ENCODE results near the gene APOA1.

APOA1 gene

DNA sequence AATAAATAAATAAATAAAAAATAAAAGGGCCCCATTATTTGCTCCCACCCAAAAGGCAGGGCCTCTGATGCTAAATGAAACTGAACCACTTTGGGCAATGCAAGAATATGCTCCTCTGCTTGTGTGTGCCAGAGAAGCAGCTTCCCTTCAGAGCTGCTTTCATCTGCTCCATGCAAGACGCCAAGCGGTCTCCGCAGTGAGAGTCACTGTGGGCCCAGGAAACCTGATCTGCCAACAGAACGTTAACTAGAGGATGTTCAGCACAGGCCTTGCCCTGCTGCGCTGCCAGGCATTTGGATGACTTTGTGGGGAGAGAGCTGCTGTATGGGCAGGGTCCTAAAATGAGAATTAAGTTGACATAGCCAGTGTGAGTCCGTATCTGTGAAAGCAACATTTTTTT, 43.7 kb upstream of the APOA1 start:
- H3K9me3 ChIP-seq (ENCODE audit: insufficient read depth, low read length), result no peaks in the 10 kb centered on the region
- H3K4me3 ChIP-seq (ENCODE audit: insufficient read depth, low read length, poor library complexity, severe bottlenecking), result no peak overlapping the region
- H3K27me3 ChIP-seq (ENCODE audit: low read length), result no peaks in the 10 kb centered on the region

DNA sequence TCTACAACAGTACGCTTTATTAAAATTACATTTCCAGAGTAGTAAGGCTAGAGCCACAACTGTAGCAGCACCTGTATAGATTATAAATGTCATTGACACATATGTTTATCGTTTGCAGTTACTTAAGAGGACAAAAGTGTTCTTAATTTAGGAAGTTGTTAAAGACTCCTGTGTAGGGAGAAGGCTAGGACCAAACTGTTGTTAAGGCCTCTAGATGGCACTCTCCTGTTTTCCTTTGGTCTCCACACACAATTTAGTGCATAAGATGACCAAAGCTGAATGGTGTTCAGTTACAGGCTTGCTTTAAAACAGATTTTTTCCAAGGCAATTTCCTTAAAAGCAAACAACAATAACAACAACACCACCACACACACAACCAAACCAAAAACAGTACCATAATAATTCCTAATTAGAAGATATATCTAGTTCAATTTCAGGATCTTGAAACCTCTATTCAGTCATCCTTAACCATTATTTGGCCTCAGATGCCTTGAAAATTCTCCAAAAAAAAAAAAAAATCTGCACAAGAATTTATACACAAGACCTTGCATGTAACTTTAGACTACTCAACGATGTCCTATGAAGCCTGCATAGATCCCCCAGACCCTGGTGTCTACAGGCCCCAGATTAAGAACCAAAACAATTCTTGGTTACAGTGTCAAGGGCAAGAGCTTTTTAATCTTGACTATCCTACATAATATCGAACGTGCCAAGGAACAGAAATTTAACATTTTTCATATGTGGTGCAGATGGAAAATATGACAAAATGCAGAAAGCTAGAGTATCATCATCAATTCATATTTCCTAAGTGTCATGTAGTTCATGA, 42.6 kb upstream of the APOA1 start:
- no peaks in the 10 kb centered on the region for H3K9me3 ChIP-seq (ENCODE audit: insufficient read depth, low read length)
- H3K9ac ChIP-seq (ENCODE audit: low read length), result no peak overlapping the region
- H2AFZ ChIP-seq (ENCODE audit: low read depth, low read length, severe bottlenecking), result no peak overlapping the region
- TF ChIP-seq CTCF (IDR thresholded peaks at IDR 0.05; ENCODE audit: insufficient read depth, low read length, poor library complexity, severe bottlenecking), result peak; percentile 56
- TF ChIP-seq EZH2phosphoT487 (conservative IDR thresholded peaks at IDR 0.05; ENCODE audit: low read length), result no peak
- H3K4me2 ChIP-seq (ENCODE audit: low read depth, low read length, poor library complexity, severe bottlenecking), result no peak overlapping the region
- H3K36me3 ChIP-seq (ENCODE audit: low read length), result no peaks in the 10 kb centered on the region
- H3K27me3 ChIP-seq (ENCODE audit: low read length), result no peaks in the 10 kb centered on the region
- H3K9me2 ChIP-seq (replicated peaks; ENCODE audit: insufficient read depth, low read length), result no peaks in the 10 kb centered on the region
- no peaks in the 10 kb centered on the region for H3K79me2 ChIP-seq (ENCODE audit: insufficient read depth, low read length)
- H3K27ac ChIP-seq (ENCODE audit: low read depth, low read length), result no peak overlapping the region
- H3F3A ChIP-seq (ENCODE audit: insufficient read depth), result no peaks in the 10 kb centered on the region
- no peaks in the 10 kb centered on the region for H4K20me1 ChIP-seq (ENCODE audit: low read depth, low read length)
- H3K4me3 ChIP-seq (ENCODE audit: insufficient read depth, low read length, poor library complexity, severe bottlenecking), result no peak overlapping the region

More for the DNA sequence above, 43.7 kb upstream of the APOA1 start:
- Histone ChIP-seq H3F3A (ENCODE audit: insufficient read depth) (no peaks in the 10 kb centered on the region), H3K79me2 (ENCODE audit: insufficient read depth, low read length) (no peaks in the 10 kb centered on the region), H3K9ac (ENCODE audit: low read length) (no peak overlapping the region), H3K27ac (ENCODE audit: low read depth, low read length) (no peak overlapping the region), H3K4me2 (ENCODE audit: low read depth, low read length, poor library complexity, severe bottlenecking) (no peak overlapping the region), H2AFZ (ENCODE audit: low read depth, low read length, severe bottlenecking) (no peak overlapping the region), H4K20me1 (ENCODE audit: low read depth, low read length) (no peaks in the 10 kb centered on the region), H3K9me2 (replicated peaks; ENCODE audit: insufficient read depth, low read length) (no peaks in the 10 kb centered on the region), H3K36me3 (ENCODE audit: low read length) (no peaks in the 10 kb centered on the region)
- TF ChIP-seq CTCF (IDR thresholded peaks at IDR 0.05; ENCODE audit: insufficient read depth, low read length, poor library complexity, severe bottlenecking) (no peak), EZH2phosphoT487 (conservative IDR thresholded peaks at IDR 0.05; ENCODE audit: low read length) (no peak)

- no peaks in the 10 kb centered on the region for H3K79me2 ChIP-seq (ENCODE audit: insufficient read depth, low read length)
- no peak overlapping the region for H3K4me2 ChIP-seq (ENCODE audit: low read depth, low read length, poor library complexity, severe bottlenecking)
- H3K4me3 ChIP-seq (ENCODE audit: insufficient read depth, low read length, poor library complexity, severe bottlenecking), result no peak overlapping the region
- H3K27me3 ChIP-seq (ENCODE audit: low read length), result no peaks in the 10 kb centered on the region
- H2AFZ ChIP-seq (ENCODE audit: low read depth, low read length, severe bottlenecking), result no peak overlapping the region
- H4K20me1 ChIP-seq (ENCODE audit: low read depth, low read length), result no peaks in the 10 kb centered on the region
- no peaks in the 10 kb centered on the region for H3K9me2 ChIP-seq (replicated peaks; ENCODE audit: insufficient read depth, low read length)
- H3K27ac ChIP-seq (ENCODE audit: low read depth, low read length), result no peak overlapping the region
- H3K9me3 ChIP-seq (ENCODE audit: insufficient read depth, low read length), result no peaks in the 10 kb centered on the region
- no peaks in the 10 kb centered on the region for H3K36me3 ChIP-seq (ENCODE audit: low read length)
- no peaks in the 10 kb centered on the region for H3F3A ChIP-seq (ENCODE audit: insufficient read depth)
- H3K9ac ChIP-seq (ENCODE audit: low read length), result no peak overlapping the region
- no peak for TF ChIP-seq CTCF (IDR thresholded peaks at IDR 0.05; ENCODE audit: insufficient read depth, low read length, poor library complexity, severe bottlenecking)
- TF ChIP-seq EZH2phosphoT487 (conservative IDR thresholded peaks at IDR 0.05; ENCODE audit: low read length), result no peak
These were observed 39.2 kb upstream of the APOA1 start for GRCh38 chr11:116876656-116877055.
